Measurements from ENCODE around the gene ENDOU.

Gene ENDOU

GRCh38 chr12:47742253-47742825, 17.0 kb upstream of the ENDOU start:
- no peak for DNase-seq

GRCh38 chr12:47741340-47741703, 16.0 kb upstream of the ENDOU start:
- no peak for DNase-seq

- DNase-seq, result no peak
These were observed 15.5 kb upstream of the ENDOU start for GRCh38 chr12:47740606-47741339.

GRCh38 chr12:47739979-47740378, 14.7 kb upstream of the ENDOU start:
- no peak for DNase-seq

GRCh38 chr12:47739297-47739696, 14.0 kb upstream of the ENDOU start:
- no peak for DNase-seq

- no peak for DNase-seq
These were observed 12.8 kb upstream of the ENDOU start for GRCh38 chr12:47737936-47738594.

- no peak for DNase-seq
These were observed 11.8 kb upstream of the ENDOU start for GRCh38 chr12:47736877-47737676.

- no peak for DNase-seq
These were observed 10.9 kb upstream of the ENDOU start for GRCh38 chr12:47736216-47736615.

- no peak for DNase-seq
These were observed 10.4 kb upstream of the ENDOU start for GRCh38 chr12:47735649-47736048.

GRCh38 chr12:47734725-47735480, 9.6 kb upstream of the ENDOU start:
- no peak for DNase-seq

- DNase-seq, result no peak
These were observed 7.9 kb upstream of the ENDOU start for GRCh38 chr12:47733142-47733541.

GRCh38 chr12:47732504-47732903, 7.2 kb upstream of the ENDOU start:
- DNase-seq, result no peak

GRCh38 chr12:47731723-47732122, 6.4 kb upstream of the ENDOU start:
- DNase-seq, result no peak

- no peak for DNase-seq
These were observed 5.1 kb upstream of the ENDOU start for GRCh38 chr12:47730341-47730744.

GRCh38 chr12:47729233-47729632, 3.9 kb upstream of the ENDOU start:
- DNase-seq, result no peak

- no peak for DNase-seq
These were observed 603 bp upstream of the ENDOU start for GRCh38 chr12:47725893-47726292.

GRCh38 chr12:47722941-47723631, 2.2 kb downstream of the ENDOU start:
- no peak for DNase-seq

GRCh38 chr12:47722136-47722834, 3.0 kb downstream of the ENDOU start:
- DNase-seq, result no peak

GRCh38 chr12:47721431-47721973, 3.8 kb downstream of the ENDOU start:
- DNase-seq, result no peak

- no peak for DNase-seq
These were observed 6.8 kb downstream of the ENDOU start for GRCh38 chr12:47718531-47718930.
